HCT116 (cell line): ENCODE measurements around the gene CCDC91. TPM values are rescaled to one million over a fixed set of nuclear protein-coding genes. Genes with fewer than 3 reads are reported as not detected.

Experiments
- ATAC-seq: fragments of 200-7000 bp; cut with Tn5 transposase; 2 replicates; pipeline ENCODE4 v1.9.1; 2020; ENCODE audit warnings: mild to moderate bottlenecking, moderate library complexity
- BruUV-seq: library from RNA; stranded (reverse); fragments of 400-500 nt; replicated peaks from 2 replicates; lab custom pipeline; 2021; lab: Mats Ljungman, UMichigan
- CTCF ChIA-PET: fragments of 300-600 bp; sonication (Branson Sonifier 250); formaldehyde crosslinking; loops from one replicate; lab custom pipeline; 2021; ENCODE audit warnings: antibody characterized with exemption; lab: Charles Lee
- POLR2A ChIA-PET: fragments of 300-600, 350-600 bp; sonication (Branson Sonifier 250); formaldehyde crosslinking; loops from one replicate; lab custom pipeline; 2021; ENCODE audit warnings: antibody characterized with exemption; lab: Charles Lee
- RAD21 ChIA-PET, 2 experiments: fragments of 300-600 bp; sonication (Branson Sonifier 250); formaldehyde crosslinking; loops; one replicate each; lab custom pipeline; 2023; ENCODE audit warnings: low total read pairs in 2 of 2; ENCODE audit not compliant: uncharacterized antibody in 2 of 2, unreplicated experiment in 2 of 2, low non-redundant PET in 1 of 2; lab: Charles Lee
- DNase-seq: peaks from one replicate; pipeline ENCODE4 v3.0.0-alpha.2; 2010; ENCODE audit warnings: low read depth, low spot score
- H2AFZ ChIP-seq: fragments of 200-600 bp; shearing (Covaris generic), sonication (generic); 2 replicates; pipeline ENCODE4 v1.6.1; 2017; ENCODE audit warnings: low read depth, mixed run types, mixed read lengths, antibody characterized with exemption, low read length; ENCODE audit not compliant: poor library complexity, severe bottlenecking
- H3K27ac ChIP-seq: 2 replicates; pipeline ENCODE4 v1.5.1; 2012; ENCODE audit warnings: low read depth, low read length
- H3K27me3 ChIP-seq: fragments of 200-600 bp; sonication (generic); 2 replicates; pipeline ENCODE4 v1.6.1; 2016; ENCODE audit warnings: mixed run types, low read length, mixed read lengths; ENCODE audit not compliant: insufficient read depth
- H3K36me3 ChIP-seq, 2 experiments: fragments of 200-500 bp in 1 of 2; fragments of 200-600 bp in 1 of 2; sonication (Bioruptor generic) in 1 of 2; sonication (generic) in 1 of 2; 2 replicates each; pipeline versions ENCODE4 v1.5.1 to v1.6.1; 2014 to 2016; ENCODE audit warnings: low read length in 2 of 2, inconsistent platforms in 1 of 2, mixed read lengths in 1 of 2, mixed run types in 1 of 2; ENCODE audit not compliant: insufficient read depth in 2 of 2, control insufficient read depth in 1 of 2
- H3K4me1 ChIP-seq, 2 experiments: fragments of 200-600 bp in 1 of 2; sonication (generic) in 1 of 2; 2 replicates each; pipeline versions ENCODE4 v1.5.1 to v1.6.1; 2012 to 2017; ENCODE audit warnings: low read length in 2 of 2, inconsistent platforms in 1 of 2, mild to moderate bottlenecking in 1 of 2, mixed read lengths in 1 of 2, mixed run types in 1 of 2, moderate library complexity in 1 of 2; ENCODE audit not compliant: insufficient read depth in 2 of 2, control insufficient read depth in 1 of 2
- H3K4me2 ChIP-seq: fragments of 200-600 bp; sonication (generic); 2 replicates; pipeline ENCODE4 v1.6.1; 2017; ENCODE audit warnings: mixed run types, low read length, mixed read lengths
- H3K4me3 ChIP-seq, 2 experiments: fragments of 200-600 bp in 1 of 2; sonication (generic) in 1 of 2; replicated peaks in 1 of 2; 2 replicates each; pipeline ENCODE4 v1.5.1; 2011 to 2016; ENCODE audit warnings: low read length in 2 of 2, control low read depth in 1 of 2, low read depth in 1 of 2, mild to moderate bottlenecking in 1 of 2, mixed read lengths in 1 of 2, mixed run types in 1 of 2
- H3K79me2 ChIP-seq: fragments of 200-600 bp; sonication (generic); 2 replicates; pipeline ENCODE4 v1.6.1; 2017; ENCODE audit warnings: mild to moderate bottlenecking, mixed run types, low read length, moderate library complexity, mixed read lengths; ENCODE audit not compliant: insufficient read depth
- H3K9ac ChIP-seq: fragments of 200-600 bp; sonication (generic); 2 replicates; pipeline ENCODE4 v1.6.1; 2016; ENCODE audit warnings: low read length, mixed read lengths
- H3K9me2 ChIP-seq: fragments of 200-600 bp; sonication (generic), shearing (Covaris generic); 2 replicates; pipeline ENCODE4 v1.6.1; 2017; ENCODE audit warnings: mixed run types, mild to moderate bottlenecking, moderate library complexity; ENCODE audit not compliant: insufficient read depth
- H3K9me3 ChIP-seq, 2 experiments: fragments of 200-500 bp in 1 of 2; fragments of 200-600 bp in 1 of 2; sonication (Bioruptor generic) in 1 of 2; sonication (generic) in 1 of 2; 2 replicates each; pipeline ENCODE4 v1.6.1; 2014 to 2017; ENCODE audit warnings: low read length in 2 of 2, mixed read lengths in 2 of 2, inconsistent platforms in 1 of 2, low read depth in 1 of 2, mild to moderate bottlenecking in 1 of 2, mixed run types in 1 of 2, moderate library complexity in 1 of 2; ENCODE audit not compliant: control insufficient read depth in 1 of 2, insufficient read depth in 1 of 2
- H4K20me1 ChIP-seq: fragments of 200-600 bp; sonication (generic), shearing (Covaris generic); 2 replicates; pipeline ENCODE4 v1.6.1; 2017; ENCODE audit warnings: mixed run types, mild to moderate bottlenecking, moderate library complexity; ENCODE audit not compliant: insufficient read depth
- CBX3 ChIP-seq: IDR thresholded peaks from 2 replicates; pipeline ENCODE4 v1.6.1; 2012; ENCODE audit warnings: low read depth
- CEBPB ChIP-seq: IDR thresholded peaks from 2 replicates; pipeline ENCODE4 v1.6.1; 2012; ENCODE audit warnings: low read depth
- EGR1 ChIP-seq: IDR thresholded peaks from 2 replicates; pipeline ENCODE4 v1.6.1; 2012; ENCODE audit warnings: low read depth
- ELF1 ChIP-seq: IDR thresholded peaks from 2 replicates; pipeline ENCODE4 v1.6.1; 2012; ENCODE audit warnings: low read depth, borderline replicate concordance
- EZH2 ChIP-seq: fragments of 200-600 bp; sonication (generic); IDR thresholded peaks from 2 replicates; pipeline ENCODE4 v1.6.1; 2017; ENCODE audit warnings: antibody characterized with exemption, mixed run types
- FOSL1 ChIP-seq: IDR thresholded peaks from 2 replicates; pipeline ENCODE4 v1.6.1; 2012; ENCODE audit warnings: low read depth
- JUND ChIP-seq: IDR thresholded peaks from 2 replicates; pipeline ENCODE4 v1.6.1; 2012
- POLR2A ChIP-seq: IDR thresholded peaks from 2 replicates; pipeline ENCODE4 v1.7.0; 2011; ENCODE audit warnings: borderline replicate concordance; ENCODE audit not compliant: insufficient read depth, insufficient read length; ENCODE audit errors: extremely low read depth
- RAD21 ChIP-seq: IDR thresholded peaks from 2 replicates; pipeline ENCODE4 v1.6.1; 2012; ENCODE audit warnings: low read depth, mild to moderate bottlenecking
- SIN3A ChIP-seq: IDR thresholded peaks from 2 replicates; pipeline ENCODE4 v1.6.1; 2012; ENCODE audit warnings: low read depth
- ZFX ChIP-seq: fragments of 450-650 bp; IDR thresholded peaks from 2 replicates; pipeline ENCODE4 v1.6.1; 2017
- ZNF274 ChIP-seq: fragments of 200-500 bp; sonication (Bioruptor generic); IDR thresholded peaks from 2 replicates; pipeline ENCODE4 v1.6.1; 2014; ENCODE audit warnings: mild to moderate bottlenecking, low read depth, low read length, inconsistent platforms
- intact Hi-C: fragments of 100-400 bp; cut with micrococcal nuclease; formaldehyde crosslinking; loops from 2 replicates; pipeline ENCODE4 v1.10.0; 2022
- total RNA-seq: library from RNA; stranded (reverse); gene quantifications from one replicate; pipeline ENCODE4 v1.2.1, GENCODE V29; 2021; ENCODE audit not compliant: unreplicated experiment
- TF ChIP-seq, protein P1 (sequence below): IDR thresholded peaks from 2 replicates; pipeline ENCODE4 v1.6.1; 2012
- TF ChIP-seq, protein P2 (sequence below): IDR thresholded peaks from 2 replicates; pipeline ENCODE4 v1.6.1; 2012; ENCODE audit warnings: low read depth

Gene CCDC91
- total RNA-seq, 1 experiment from 2014 or later, result 18.1 TPM

DNA sequence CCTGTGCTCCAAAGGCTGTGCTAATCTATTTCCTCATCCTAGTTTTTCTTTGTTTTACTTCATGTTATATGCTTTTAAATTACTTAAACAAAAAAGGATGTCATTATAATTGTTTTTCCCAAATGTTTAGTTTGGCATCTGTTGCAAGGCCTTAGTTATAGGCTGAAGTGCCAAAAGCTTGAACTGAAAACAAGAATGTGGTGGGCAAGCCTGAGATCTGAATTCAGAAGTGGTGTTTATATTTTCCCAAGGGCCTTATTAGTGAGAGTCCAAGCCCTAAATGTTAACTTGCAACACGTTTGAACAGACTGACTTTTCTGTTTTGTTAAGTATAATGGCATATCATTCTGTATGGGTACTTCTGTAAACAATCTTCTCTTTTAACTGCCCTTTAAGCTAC, 326.8 kb downstream of the CCDC91 start:
- no peak for DNase-seq
- H3K4me2 ChIP-seq, result no peak overlapping the region
- ATAC-seq, result no peak
- RAD21 ChIA-PET, result no interaction called here
- H2AFZ ChIP-seq, result no peak overlapping the region
- no peaks in the 10 kb centered on the region for H3K9me3 ChIP-seq
- intact Hi-C loops, result no loop called here
- H3K9ac ChIP-seq, result no peak overlapping the region
- POLR2A ChIA-PET, result no interaction called here
- no peaks in the 10 kb centered on the region for H3K36me3 ChIP-seq
- TF ChIP-seq RAD21, result no peak
- no peak for TF ChIP-seq POLR2A
- TF ChIP-seq SIN3A, result no peak
- TF ChIP-seq EZH2, result no peak
- no peak for TF ChIP-seq EGR1
- no peak for TF ChIP-seq CEBPB
- no peak for TF ChIP-seq ZNF274
- TF ChIP-seq CBX3, result no peak
- TF ChIP-seq, protein P1, sequence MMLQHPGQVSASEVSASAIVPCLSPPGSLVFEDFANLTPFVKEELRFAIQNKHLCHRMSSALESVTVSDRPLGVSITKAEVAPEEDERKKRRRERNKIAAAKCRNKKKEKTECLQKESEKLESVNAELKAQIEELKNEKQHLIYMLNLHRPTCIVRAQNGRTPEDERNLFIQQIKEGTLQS, result no peak
- TF ChIP-seq ELF1, result no peak
- TF ChIP-seq JUND, result no peak
- TF ChIP-seq FOSL1, result no peak
- TF ChIP-seq, protein P2, sequence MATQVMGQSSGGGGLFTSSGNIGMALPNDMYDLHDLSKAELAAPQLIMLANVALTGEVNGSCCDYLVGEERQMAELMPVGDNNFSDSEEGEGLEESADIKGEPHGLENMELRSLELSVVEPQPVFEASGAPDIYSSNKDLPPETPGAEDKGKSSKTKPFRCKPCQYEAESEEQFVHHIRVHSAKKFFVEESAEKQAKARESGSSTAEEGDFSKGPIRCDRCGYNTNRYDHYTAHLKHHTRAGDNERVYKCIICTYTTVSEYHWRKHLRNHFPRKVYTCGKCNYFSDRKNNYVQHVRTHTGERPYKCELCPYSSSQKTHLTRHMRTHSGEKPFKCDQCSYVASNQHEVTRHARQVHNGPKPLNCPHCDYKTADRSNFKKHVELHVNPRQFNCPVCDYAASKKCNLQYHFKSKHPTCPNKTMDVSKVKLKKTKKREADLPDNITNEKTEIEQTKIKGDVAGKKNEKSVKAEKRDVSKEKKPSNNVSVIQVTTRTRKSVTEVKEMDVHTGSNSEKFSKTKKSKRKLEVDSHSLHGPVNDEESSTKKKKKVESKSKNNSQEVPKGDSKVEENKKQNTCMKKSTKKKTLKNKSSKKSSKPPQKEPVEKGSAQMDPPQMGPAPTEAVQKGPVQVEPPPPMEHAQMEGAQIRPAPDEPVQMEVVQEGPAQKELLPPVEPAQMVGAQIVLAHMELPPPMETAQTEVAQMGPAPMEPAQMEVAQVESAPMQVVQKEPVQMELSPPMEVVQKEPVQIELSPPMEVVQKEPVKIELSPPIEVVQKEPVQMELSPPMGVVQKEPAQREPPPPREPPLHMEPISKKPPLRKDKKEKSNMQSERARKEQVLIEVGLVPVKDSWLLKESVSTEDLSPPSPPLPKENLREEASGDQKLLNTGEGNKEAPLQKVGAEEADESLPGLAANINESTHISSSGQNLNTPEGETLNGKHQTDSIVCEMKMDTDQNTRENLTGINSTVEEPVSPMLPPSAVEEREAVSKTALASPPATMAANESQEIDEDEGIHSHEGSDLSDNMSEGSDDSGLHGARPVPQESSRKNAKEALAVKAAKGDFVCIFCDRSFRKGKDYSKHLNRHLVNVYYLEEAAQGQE, result no peak
- TF ChIP-seq ZFX, result no peak
- BruUV-seq, result no TSS peak
- H4K20me1 ChIP-seq, result no peaks in the 10 kb centered on the region
- H3K27me3 ChIP-seq, result no peaks in the 10 kb centered on the region
- H3K27ac ChIP-seq, result no peak overlapping the region
- H3K79me2 ChIP-seq, result no peaks in the 10 kb centered on the region
- H3K4me1 ChIP-seq, result no peaks in the 10 kb centered on the region
- H3K9me2 ChIP-seq, result no peaks in the 10 kb centered on the region
- CTCF ChIA-PET, result no interaction called here
- H3K4me3 ChIP-seq, result no peak overlapping the region
